ENCODE results near the gene PAFAH2.

- TF ChIP-seq CTCF (IDR thresholded peaks at IDR 0.05) (no peak), TEAD4 (IDR thresholded peaks at IDR 0.05; ENCODE audit: borderline replicate concordance, insufficient read depth) (no peak), MXI1 (IDR thresholded peaks at IDR 0.05; ENCODE audit: low read depth, low read length) (no peak), PBX3 (IDR thresholded peaks at IDR 0.05) (no peak), REST (IDR thresholded peaks at IDR 0.05; ENCODE audit: low read depth, low read length) (no peak)
Observed at GRCh38 chr1:25924454-25924853, 73.4 kb downstream of the PAFAH2 start.

Measured in SK-N-SH (cell line).